Measurements from ENCODE around the gene ALOX15.

GRCh38 chr17:4598776-4599504 lies 42.5 kb downstream of the ALOX15 start:
- TF ChIP-seq POLR2A (IDR thresholded peaks at IDR 0.05) (no peak), CTCF (IDR thresholded peaks at IDR 0.05) (no peak)

Measured in ovary (tissue), 3 donors.